PFSK-1 (cell line): ENCODE data around the gene L3MBTL4.

Experiments used
- FOXP2 ChIP-seq: optimal IDR thresholded peaks from 2 replicates; pipeline ENCODE3; 2011; ENCODE audit warnings: borderline replicate concordance, control low read depth, inconsistent platforms; ENCODE audit not compliant: insufficient read depth; ENCODE audit errors: extremely low read length, extremely low read depth
- POLR2AphosphoS5 ChIP-seq: IDR thresholded peaks from 2 replicates; pipeline ENCODE4 v1.6.1; 2012; ENCODE audit warnings: low read depth, mild to moderate bottlenecking, control low read depth, low read length, moderate library complexity
- SIN3A ChIP-seq: IDR thresholded peaks from 2 replicates; pipeline ENCODE4 v1.6.1; 2012; ENCODE audit warnings: mild to moderate bottlenecking, low read length, moderate library complexity, borderline replicate concordance; ENCODE audit not compliant: insufficient read depth
- TAF1 ChIP-seq: IDR thresholded peaks from 2 replicates; pipeline ENCODE4 v1.6.1; 2012; ENCODE audit warnings: low read length, control low read depth, borderline replicate concordance; ENCODE audit not compliant: insufficient read depth
- TF ChIP-seq, protein P1 (sequence below), 2 experiments: IDR thresholded peaks; 2 replicates each; pipeline versions ENCODE4 v1.6.1 to v1.8.0; 2011 to 2012; ENCODE audit warnings: low read depth in 2 of 2, low read length in 2 of 2, control low read depth in 1 of 2, inconsistent platforms in 1 of 2, mild to moderate bottlenecking in 1 of 2, moderate library complexity in 1 of 2; ENCODE audit not compliant: insufficient read depth in 1 of 2

The L3MBTL4 gene

DNA sequence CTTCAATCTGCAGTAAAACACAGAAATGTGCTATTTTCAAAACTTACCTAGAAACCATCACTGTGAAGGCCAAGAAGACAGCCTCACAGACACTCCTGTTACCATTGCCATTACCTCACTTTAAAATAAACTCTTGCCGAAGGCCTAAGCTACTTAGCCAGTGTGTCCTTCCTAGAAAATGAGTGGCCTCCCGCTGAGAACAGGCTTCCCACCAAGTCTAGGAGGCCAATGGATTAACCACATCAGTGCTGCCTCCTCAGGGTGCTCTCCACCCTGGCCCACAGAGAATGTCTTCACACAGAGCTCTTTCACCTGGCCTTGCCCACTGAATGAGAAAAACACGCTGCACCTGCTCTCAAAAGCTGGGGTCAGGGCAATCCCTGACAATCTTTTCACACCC is 47.5 kb downstream of the L3MBTL4 start:
- TF ChIP-seq TAF1, result no peak

DNA sequence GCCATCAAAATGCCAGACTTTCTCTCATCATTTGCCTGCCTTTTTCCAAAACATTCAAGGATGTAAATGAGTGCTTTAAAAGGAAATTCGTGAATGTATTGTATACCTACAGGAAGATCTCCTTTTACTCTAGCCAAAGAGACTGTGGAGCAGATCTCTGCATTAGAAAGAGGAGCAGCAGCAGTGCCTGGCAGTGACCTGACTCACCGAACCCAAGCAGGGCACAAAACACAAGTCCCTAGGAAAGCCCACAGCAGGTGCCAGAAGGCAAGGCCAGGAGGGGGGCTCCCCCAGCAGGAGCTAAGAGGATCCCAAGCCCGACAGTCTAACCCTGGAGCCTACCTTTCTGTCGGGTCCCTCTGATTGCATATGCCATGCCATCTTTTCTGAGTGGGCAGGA is 47.9 kb downstream of the L3MBTL4 start:
- TF ChIP-seq TAF1, result no peak
- TF ChIP-seq FOXP2, result no peak
- no peak for TF ChIP-seq SIN3A
- TF ChIP-seq, protein P1, sequence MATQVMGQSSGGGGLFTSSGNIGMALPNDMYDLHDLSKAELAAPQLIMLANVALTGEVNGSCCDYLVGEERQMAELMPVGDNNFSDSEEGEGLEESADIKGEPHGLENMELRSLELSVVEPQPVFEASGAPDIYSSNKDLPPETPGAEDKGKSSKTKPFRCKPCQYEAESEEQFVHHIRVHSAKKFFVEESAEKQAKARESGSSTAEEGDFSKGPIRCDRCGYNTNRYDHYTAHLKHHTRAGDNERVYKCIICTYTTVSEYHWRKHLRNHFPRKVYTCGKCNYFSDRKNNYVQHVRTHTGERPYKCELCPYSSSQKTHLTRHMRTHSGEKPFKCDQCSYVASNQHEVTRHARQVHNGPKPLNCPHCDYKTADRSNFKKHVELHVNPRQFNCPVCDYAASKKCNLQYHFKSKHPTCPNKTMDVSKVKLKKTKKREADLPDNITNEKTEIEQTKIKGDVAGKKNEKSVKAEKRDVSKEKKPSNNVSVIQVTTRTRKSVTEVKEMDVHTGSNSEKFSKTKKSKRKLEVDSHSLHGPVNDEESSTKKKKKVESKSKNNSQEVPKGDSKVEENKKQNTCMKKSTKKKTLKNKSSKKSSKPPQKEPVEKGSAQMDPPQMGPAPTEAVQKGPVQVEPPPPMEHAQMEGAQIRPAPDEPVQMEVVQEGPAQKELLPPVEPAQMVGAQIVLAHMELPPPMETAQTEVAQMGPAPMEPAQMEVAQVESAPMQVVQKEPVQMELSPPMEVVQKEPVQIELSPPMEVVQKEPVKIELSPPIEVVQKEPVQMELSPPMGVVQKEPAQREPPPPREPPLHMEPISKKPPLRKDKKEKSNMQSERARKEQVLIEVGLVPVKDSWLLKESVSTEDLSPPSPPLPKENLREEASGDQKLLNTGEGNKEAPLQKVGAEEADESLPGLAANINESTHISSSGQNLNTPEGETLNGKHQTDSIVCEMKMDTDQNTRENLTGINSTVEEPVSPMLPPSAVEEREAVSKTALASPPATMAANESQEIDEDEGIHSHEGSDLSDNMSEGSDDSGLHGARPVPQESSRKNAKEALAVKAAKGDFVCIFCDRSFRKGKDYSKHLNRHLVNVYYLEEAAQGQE (IDR thresholded peaks at IDR 0.05; ENCODE audit: insufficient read depth in 1 of 2, low read depth in 2 of 2, low read length in 2 of 2), result no peak
- TF ChIP-seq POLR2AphosphoS5, result no peak

DNA sequence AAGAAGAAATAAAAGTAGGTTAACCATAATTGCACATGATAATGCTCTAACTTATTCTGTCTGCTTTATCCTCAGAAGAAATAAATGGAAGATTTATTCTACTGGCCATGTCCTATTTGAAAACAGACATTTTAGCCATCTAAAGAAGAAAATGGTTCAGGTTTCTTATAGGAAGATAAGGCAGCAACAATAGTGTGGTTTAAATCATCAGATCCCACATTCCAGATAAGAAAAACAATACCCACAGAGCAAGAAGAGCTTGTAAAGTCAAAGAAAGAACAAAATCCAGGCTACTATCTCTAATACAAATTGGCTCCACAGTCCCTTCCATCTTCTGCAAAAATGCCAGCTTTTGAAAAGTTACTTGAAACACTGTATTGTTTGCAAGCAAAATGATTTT is 49.3 kb downstream of the L3MBTL4 start:
- TF ChIP-seq TAF1 (no peak), SIN3A (no peak), POLR2AphosphoS5 (no peak), FOXP2 (no peak)
- TF ChIP-seq, protein P1 (IDR thresholded peaks at IDR 0.05; ENCODE audit: insufficient read depth in 1 of 2, low read depth in 2 of 2, low read length in 2 of 2), result no peak

DNA sequence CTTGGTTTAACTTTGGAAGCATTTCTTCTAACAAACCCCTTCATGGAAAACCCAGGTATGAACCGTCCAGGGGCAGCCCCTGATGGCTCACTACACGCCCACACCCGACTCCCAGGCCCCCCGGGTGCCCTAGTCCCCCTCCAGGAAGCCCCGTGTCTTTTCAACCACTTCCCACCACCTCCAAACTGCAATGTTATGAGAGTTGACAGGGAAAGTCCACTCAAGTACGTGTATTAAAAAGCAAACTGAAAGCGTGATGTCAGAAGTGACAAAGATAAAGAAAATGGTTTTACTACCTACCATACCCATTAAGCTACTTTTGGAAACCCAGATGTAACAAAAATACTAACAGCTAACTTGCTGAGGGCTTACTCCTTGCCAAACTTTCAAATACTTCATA is 51.5 kb downstream of the L3MBTL4 start:
- TF ChIP-seq SIN3A (no peak), POLR2AphosphoS5 (no peak), TAF1 (no peak), FOXP2 (no peak)
- TF ChIP-seq, protein P1 (IDR thresholded peaks at IDR 0.05; ENCODE audit: insufficient read depth in 1 of 2, low read depth in 2 of 2, low read length in 2 of 2), result no peak

DNA sequence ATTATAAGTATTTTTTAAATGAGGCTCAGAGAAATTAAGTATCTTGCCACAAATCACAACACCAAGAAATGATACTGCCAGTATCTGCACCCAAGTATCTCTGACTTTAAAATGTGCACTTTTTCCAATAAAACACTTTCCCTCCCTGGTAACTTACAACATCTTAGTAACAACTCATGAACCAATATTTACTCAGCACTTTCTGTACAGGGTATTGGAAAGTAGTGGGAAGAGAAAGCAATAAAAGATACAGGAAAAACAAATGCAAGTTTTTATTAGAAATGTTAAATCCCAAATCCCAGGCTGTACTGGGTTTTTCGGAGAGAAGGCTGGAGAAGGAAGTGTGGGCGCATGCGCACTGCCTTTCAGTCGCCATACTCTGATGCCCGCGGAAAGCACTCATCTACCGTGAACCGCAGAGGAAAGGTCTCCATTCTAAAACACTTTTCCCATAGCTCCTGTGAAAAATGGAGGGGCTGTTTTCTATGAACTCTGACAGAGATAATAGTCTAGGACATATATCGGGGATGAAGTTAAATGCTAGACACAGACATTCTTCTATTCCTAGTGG is 52.1 kb downstream of the L3MBTL4 start:
- TF ChIP-seq SIN3A (no peak), POLR2AphosphoS5 (no peak), FOXP2 (no peak), TAF1 (no peak)
- TF ChIP-seq, protein P1 (IDR thresholded peaks at IDR 0.05; ENCODE audit: insufficient read depth in 1 of 2, low read depth in 2 of 2, low read length in 2 of 2), result no peak
